Superior temporal gyrus (tissue), 1 donor: ENCODE data around the gene ADGRB2.

Source experiments
- DNase-seq: peaks from one replicate; pipeline ENCODE4 v3.0.0-alpha.2; 2016; ENCODE audit errors: extremely low spot score

Gene ADGRB2

GRCh38 chr1:31749785-31750735 is 14.1 kb downstream of the ADGRB2 start:
- DNase-seq, result no peak

DNA sequence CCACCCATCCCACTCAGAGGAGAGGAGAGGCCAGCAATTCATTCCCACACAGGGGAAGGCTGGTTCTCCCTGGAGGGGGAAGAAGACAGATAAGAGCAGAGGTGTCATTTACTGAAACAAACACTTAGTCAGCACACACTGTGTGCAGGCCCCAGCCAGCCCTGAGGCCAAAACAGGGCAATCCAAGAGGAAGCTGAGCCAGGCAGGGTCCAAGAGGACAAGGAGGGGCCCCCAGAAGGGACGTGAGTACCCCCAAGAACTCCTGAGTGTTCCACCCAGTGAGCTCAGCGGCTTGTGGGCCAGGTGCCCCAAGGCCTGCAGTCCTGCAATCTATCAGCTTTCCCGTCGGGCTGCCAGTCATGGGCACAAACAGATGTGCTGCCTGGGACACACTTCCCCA is 15.8 kb downstream of the ADGRB2 start:
- DNase-seq, result no peak

DNA sequence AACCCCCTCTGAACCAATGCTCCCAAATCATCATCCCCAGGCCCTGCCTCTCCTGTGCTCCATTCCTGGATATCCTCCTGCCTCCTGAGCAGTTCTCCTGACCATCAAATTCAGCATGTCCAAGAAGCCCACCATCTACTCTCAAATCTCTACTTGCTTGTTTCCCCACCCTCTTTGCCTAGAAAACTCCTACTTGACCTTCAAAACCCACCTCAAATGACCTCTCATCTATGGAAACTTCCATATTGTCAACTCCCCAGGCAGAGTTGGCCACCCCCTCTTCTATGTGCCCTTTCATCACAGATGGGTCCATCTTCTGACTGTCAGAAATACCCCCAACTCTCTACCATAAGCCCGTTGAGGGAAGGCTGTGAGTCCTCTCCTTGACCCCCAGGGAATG is 16.8 kb downstream of the ADGRB2 start:
- no peak for DNase-seq

- DNase-seq, result no peak
Measured at GRCh38 chr1:31746687-31747086, 17.5 kb downstream of the ADGRB2 start.

GRCh38 chr1:31745946-31746670 is 18.0 kb downstream of the ADGRB2 start:
- DNase-seq, result no peak

DNA sequence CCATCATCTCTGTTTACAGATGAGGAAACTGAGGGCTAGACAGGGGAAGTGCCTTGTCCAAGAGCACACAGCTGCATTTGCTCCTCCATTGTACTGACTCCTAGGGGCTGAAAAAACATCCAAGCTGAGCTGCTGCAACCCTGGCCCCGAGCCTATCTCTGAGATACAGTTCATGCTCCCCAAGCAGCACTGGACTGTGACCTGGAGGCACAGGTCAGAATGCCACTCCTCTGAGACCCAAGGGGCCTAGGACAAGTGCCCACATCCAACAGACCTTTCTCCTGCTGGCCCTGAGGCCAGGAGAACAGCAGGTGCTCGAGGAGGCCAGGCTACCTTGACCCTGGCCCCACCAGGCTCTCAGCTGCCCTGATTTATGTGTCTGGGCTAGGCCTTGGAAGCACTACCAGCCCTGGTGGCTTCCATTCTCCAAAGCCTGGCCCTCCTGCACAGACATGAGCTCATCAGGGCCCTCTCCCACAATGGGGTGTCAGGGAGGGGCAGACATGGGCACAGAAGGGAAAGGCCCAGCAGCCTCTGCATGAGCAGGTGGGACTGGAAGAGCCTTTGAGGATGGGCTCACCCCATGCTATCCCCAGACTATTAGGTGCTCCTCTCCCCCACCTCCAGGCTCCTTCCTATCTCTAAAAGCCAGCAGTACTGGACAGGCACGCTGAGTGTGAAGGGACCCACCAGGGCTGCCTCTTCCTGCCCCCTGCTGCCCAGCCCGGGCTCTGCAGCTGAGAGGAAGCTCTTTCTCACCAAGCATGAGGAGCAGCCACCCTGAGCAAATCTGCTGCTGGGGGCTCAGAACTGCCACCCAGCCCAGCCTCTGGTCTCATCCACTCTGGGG is 18.8 kb downstream of the ADGRB2 start:
- DNase-seq, result peak; percentile 75

DNA sequence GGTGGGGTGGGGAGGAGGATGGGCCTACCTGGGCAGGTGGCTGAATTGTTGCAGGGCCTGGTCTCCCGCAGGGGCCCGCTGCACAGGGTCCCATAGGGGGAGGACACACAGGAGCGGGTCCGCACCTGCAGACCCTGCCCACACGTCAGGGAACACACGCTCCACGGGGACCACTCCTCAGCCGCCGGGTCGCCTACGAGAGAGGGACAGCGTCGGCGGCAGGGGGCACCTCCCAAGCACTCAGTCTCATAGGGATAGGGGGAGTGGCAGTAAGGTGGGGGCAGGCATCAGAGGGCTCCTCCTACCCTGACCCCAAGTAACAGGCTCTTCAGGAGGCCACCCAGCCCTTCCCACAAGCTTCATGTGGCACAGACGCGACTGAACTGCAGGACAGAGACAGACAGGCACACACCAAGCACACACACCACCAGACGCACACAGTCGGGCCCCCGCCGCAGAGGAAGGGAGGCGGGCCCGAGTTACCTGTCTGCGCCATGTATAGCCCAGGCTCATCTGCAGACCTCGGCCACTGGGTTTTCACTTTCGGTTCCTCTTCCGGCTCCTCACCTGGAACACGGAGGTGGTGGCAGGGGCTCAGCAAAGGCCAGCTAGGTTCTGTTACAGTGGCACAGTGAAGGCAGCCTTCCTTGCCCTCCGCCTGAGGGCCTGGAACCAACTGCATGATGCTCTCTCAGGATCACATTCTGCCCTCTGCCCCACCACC is 19.8 kb downstream of the ADGRB2 start:
- no peak for DNase-seq

DNA sequence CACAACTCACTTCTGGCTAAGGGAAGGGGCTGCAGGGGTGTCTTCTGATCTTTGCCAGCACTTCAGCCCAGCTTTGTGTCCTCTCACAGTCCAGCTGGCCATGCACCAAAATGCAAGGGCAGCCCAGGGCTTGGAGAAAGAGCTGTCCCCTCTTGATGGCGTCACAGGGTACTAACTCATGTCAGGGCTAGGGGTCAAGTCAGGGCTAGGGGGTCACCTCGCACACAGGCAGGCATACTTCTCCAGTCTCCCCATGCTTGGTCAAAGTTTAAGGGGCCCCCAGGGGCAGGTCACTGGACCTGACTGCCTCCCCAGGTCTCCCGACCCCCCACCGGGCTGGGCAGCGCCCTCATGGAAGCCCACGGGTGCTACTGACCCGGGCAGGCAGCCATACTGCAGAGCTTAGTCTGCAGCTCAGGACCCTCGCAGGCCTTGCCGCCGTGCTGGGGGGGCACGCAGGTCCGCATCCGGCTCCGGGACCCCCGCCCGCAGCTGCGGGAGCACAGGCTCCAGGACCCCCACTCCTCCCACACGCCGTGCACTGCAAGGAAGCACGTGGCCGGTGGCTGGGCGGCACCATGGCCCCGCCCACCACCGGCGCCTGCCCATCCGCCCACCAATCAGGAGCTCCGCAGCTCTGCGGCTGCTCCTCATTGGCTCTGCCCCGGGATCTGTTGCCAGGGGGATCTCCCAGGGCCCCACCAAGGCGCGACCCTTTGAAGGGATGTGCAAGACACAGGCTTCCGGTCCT is 21.5 kb downstream of the ADGRB2 start:
- no peak for DNase-seq

GRCh38 chr1:31739346-31739745 is 24.8 kb downstream of the ADGRB2 start:
- DNase-seq, result no peak

DNA sequence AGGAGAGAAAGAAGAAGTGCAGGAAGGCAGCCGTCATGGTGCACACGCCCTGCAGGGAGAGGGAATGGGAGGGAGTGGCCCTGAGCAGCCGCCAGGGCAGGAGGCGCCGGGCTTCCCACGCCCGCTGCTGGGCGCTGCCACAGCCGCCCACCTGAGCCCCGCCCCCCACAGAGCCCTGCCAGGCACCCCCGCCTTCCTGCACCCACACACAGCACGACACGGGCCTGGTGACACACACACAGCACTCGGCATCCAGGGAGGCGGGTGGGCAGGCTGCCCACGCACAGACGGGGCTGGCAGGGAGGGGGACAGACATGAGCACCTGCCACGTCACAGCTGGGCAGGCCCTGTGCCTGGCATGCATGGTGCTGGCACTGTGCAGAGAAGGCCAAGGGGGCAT is 27.5 kb downstream of the ADGRB2 start:
- DNase-seq, result no peak

DNA sequence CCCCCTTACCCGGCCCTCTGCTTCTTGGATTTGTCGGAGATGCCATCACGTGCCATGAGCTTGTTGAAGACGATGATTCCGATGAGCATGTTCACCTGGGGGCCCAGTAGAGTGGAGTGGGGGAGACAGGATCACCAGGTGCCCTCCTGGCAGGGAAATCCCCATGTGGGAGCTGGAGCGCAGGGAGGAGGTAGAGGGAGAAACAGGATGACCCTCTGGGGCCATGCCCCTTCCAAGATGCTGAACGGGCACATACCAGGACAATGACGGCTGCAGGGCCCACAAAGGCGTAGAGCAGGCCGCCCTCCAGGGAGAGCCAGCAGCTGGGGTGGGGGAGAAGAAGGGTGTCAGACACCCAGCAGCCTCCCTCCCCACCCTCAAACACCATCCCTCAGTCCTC is 28.6 kb downstream of the ADGRB2 start:
- DNase-seq, result no peak

DNA sequence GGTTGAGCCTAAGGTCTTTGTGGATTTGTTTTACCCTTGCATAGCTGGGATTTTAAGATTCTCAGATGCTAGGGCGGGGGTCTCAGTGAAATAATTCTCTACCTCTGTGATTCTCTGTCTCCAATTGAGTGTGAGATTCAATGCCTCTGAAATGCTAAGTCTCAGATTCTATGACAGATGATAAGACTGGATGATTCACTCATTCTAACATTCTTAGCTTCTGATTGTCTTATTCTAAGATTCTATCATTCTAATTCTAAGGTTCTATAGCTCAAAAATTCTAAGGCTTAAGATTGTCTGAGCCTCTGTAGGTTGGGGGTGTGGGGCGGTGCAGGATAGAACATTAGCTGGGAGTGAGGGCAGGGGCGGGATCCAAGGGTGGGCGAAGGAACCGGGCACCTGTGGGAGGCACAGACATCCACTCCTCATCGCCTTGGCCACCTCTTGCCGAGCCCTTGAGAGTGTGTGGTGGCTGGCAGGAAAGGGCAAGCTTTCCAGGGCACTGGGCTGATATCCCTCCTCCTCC is 29.5 kb downstream of the ADGRB2 start:
- DNase-seq, result no peak

DNA sequence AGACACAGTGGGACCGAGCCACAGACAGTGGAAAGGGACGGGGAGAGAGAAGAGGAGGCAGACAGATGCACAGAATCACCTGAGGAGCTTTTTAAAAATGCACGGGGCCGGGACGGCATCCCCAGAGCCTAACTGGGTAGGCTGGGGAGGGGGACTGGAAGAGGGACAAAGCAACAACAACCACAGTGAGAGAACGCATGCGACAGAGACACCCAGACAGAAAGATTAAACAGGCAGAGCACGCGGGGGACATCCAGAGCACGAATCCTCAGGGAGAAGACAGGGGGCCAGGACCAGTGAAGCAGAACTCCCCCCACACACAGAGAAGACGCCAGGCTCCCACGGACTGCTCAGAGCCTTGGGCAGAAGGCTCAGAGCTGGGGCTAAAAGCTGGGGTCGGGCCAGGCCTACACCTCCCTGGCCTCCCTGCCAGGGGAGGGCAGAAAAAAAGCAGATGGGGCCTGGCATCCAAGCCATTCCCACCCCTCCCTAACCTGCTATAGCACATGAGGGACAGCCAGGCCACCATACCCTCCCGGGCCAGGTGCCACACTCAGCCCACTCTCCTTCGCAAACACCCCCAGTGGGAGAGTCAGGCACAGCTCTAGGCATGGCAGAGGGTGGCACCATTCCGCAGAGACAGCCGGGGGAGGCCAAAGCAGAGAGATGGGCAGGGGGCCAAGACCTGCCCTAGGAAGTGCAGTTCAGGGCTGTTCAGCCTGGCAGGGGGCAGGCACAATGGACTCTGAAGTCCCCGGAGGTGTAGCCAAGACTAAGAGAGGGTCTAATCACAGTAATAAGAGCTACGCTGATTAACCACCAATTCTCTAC is 30.5 kb downstream of the ADGRB2 start:
- peak; percentile 24 for DNase-seq

DNA sequence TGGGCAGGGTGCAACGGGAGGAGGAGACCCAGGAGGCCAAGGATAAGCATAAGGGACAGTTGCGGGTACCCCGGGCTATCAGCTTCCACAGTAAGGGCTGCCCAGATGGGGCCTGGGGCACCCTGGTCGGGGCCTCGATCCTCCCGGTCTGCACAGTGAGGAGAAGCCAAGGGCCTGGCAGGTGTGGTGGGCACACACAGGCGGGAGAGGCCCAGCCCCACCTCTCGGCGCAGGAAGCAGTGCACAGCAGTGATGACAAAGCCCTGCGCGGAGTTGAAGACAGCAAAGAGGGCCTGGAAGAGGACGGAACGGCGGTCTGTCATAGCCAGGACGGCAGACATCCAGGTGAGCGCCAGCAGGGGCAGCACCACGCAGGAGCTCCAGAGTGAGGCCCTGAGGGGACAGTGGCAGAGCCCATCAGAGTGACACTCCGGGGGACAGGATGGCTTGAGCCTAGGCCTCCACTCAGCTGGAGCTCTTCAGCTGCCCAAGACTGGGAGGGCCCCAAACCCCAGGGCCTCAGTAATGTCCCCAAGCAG is 31.3 kb downstream of the ADGRB2 start:
- no peak for DNase-seq

GRCh38 chr1:31732343-31732742 is 31.8 kb downstream of the ADGRB2 start:
- no peak for DNase-seq

- DNase-seq, result no peak
Measured at GRCh38 chr1:31731049-31731565, 33.0 kb downstream of the ADGRB2 start.

GRCh38 chr1:31730336-31731048 is 33.6 kb downstream of the ADGRB2 start:
- DNase-seq, result peak; percentile 25

DNA sequence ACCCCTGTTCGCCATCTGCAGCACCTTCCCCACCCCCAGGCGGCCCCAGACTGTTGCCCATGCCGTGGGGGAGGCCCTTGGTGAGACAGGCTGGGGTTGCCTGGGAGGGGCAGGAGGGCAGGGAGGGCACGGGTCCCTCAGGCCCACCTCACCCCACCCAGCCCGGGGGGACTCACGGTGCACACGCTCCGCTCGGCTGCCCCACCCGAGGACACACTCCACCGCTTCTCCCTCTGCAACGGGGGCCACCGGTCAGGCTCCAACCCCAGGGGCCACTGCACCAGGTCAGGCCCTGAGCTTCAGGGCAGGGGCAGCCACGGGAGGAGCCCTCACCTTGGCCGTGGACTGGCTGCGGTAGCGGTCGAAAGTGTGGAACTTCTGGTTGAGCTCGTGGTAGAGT is 36.3 kb downstream of the ADGRB2 start:
- no peak for DNase-seq
